Measurements from ENCODE around the gene ZNF428. TPM values are rescaled to one million over a fixed set of nuclear protein-coding genes. Genes with fewer than 3 reads are reported as not detected.

ZNF428 gene
- total and polyA plus RNA-seq, 2 donors from 2014 or later = 44.3 to 95.4 TPM

DNA sequence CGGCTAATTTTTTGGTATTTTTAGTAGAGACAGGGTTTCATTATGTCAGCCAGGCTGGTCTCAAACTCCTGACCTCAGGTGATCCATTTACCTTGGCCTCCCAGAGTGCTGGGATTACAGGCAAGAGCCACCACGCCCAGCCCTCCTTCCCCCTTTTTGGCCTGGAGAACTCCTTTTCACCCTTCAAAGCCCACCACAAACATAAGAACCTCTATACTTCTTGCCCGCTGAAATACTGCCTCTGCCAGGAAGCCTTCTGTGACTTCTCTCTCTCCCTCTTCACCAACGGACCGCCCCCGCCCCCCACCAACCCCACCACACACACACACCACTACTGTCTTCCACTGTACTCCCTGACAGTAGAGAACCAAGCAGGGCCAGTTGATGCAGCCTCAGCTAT, 2.5 kb downstream of the ZNF428 start:
- DNase-seq (no peak), FAIRE-seq (no peak)
- peaks cover 0 to 5% (median 3%) of the 10 kb centered on the region in 3 donors for H3K36me3 ChIP-seq (ENCODE audit: control insufficient read depth in 2 of 3, insufficient read depth in 3 of 3, low read length in 3 of 3)
- TF ChIP-seq, protein P1, sequence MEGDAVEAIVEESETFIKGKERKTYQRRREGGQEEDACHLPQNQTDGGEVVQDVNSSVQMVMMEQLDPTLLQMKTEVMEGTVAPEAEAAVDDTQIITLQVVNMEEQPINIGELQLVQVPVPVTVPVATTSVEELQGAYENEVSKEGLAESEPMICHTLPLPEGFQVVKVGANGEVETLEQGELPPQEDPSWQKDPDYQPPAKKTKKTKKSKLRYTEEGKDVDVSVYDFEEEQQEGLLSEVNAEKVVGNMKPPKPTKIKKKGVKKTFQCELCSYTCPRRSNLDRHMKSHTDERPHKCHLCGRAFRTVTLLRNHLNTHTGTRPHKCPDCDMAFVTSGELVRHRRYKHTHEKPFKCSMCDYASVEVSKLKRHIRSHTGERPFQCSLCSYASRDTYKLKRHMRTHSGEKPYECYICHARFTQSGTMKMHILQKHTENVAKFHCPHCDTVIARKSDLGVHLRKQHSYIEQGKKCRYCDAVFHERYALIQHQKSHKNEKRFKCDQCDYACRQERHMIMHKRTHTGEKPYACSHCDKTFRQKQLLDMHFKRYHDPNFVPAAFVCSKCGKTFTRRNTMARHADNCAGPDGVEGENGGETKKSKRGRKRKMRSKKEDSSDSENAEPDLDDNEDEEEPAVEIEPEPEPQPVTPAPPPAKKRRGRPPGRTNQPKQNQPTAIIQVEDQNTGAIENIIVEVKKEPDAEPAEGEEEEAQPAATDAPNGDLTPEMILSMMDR (IDR thresholded peaks at IDR 0.05; ENCODE audit: borderline replicate concordance, extremely low read depth, insufficient read depth) = no peak
- H3K4me1 ChIP-seq (ENCODE audit: control insufficient read depth in 2 of 3, insufficient read depth in 2 of 3, low read depth in 1 of 3, low read length in 3 of 3) = peaks cover 0 to 7% (median 0%) of the 10 kb centered on the region in 3 donors
- H3K27me3 ChIP-seq (ENCODE audit: control insufficient read depth, insufficient read depth, low read length) = no peaks in the 10 kb centered on the region
- no peak overlapping the region for H3K27ac ChIP-seq (ENCODE audit: low read depth in 2 of 2, low read length in 2 of 2)
- no peaks in the 10 kb centered on the region for H3K9me3 ChIP-seq (ENCODE audit: control insufficient read depth in 2 of 3, insufficient read depth in 1 of 3, low read length in 3 of 3)
- no peak overlapping the region for H3K4me3 ChIP-seq (ENCODE audit: low read length in 3 of 3)
- intact Hi-C loops (cut with DNase I) = no loop called here
- H3K9ac ChIP-seq (ENCODE audit: low read length in 3 of 3) = no peak overlapping the region

DNA sequence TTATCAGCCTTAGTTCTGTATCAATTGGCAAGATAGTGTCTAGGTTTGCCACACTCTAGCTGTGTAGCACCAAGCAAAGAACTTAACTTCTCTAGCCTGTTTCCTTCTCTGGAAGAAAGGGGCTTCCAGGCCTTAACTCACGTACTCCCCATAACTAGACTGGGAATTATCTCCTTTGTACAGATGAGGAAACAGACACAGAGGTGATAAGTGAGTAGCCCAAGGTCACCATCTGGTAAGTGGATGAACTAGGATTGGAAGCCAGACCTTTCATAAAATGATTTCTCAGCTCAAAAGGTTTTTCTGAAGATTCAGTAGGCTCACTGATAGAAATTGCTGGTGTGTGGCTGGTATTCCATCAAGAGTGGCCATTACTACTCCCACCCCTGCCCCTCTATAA, 3.1 kb downstream of the ZNF428 start:
- H3K27ac ChIP-seq (ENCODE audit: low read depth in 2 of 2, low read length in 2 of 2) = no peak overlapping the region
- H3K4me3 ChIP-seq (ENCODE audit: low read length in 3 of 3) = no peak overlapping the region
- FAIRE-seq = no peak
- no peaks in the 10 kb centered on the region for H3K27me3 ChIP-seq (ENCODE audit: control insufficient read depth, insufficient read depth, low read length)
- peaks cover 0 to 9% (median 4%) of the 10 kb centered on the region in 3 donors for H3K36me3 ChIP-seq (ENCODE audit: control insufficient read depth in 2 of 3, insufficient read depth in 3 of 3, low read length in 3 of 3)
- no peak overlapping the region for H3K9ac ChIP-seq (ENCODE audit: low read length in 3 of 3)
- no peaks in the 10 kb centered on the region for H3K9me3 ChIP-seq (ENCODE audit: control insufficient read depth in 2 of 3, insufficient read depth in 1 of 3, low read length in 3 of 3)
- peaks cover 0 to 7% (median 0%) of the 10 kb centered on the region in 3 donors for H3K4me1 ChIP-seq (ENCODE audit: control insufficient read depth in 2 of 3, insufficient read depth in 2 of 3, low read depth in 1 of 3, low read length in 3 of 3)
- intact Hi-C loops (cut with DNase I) = no loop called here
- TF ChIP-seq, protein P1 (IDR thresholded peaks at IDR 0.05; ENCODE audit: borderline replicate concordance, extremely low read depth, insufficient read depth) = no peak
- DNase-seq = no peak

DNA sequence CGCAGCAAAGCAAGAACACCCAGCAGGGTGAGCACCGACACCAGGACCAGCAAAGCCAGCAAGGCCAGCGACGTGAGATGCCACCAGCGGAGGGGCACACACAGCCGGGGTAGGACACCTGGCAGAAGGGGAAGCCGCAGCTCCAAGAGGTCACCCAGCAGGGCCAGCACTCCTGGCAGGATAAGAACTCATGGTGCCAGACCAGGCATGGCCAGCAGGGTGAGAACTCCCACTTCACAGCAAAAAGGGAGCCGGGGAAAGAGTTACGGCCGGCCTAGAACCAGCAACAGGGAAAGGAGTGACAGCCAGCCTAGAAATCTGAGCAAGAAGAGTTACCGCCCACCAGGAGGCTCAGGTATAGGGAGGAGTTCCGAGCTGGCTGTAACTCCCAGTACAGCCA, 7.1 kb downstream of the ZNF428 start:
- Histone ChIP-seq H3K9me3 (ENCODE audit: control insufficient read depth in 2 of 3, insufficient read depth in 1 of 3, low read length in 3 of 3) (no peaks in the 10 kb centered on the region), H3K9ac (ENCODE audit: low read length in 3 of 3) (no peak overlapping the region), H3K4me1 (ENCODE audit: control insufficient read depth in 2 of 3, insufficient read depth in 2 of 3, low read depth in 1 of 3, low read length in 3 of 3) (no peaks in the 10 kb centered on the region), H3K36me3 (ENCODE audit: control insufficient read depth in 2 of 3, insufficient read depth in 3 of 3, low read length in 3 of 3) (peaks cover 0 to 14% (median 4%) of the 10 kb centered on the region in 3 donors), H3K4me3 (ENCODE audit: low read length in 3 of 3) (no peak overlapping the region), H3K27ac (ENCODE audit: low read depth in 2 of 2, low read length in 2 of 2) (no peak overlapping the region), H3K27me3 (ENCODE audit: control insufficient read depth, insufficient read depth, low read length) (no peaks in the 10 kb centered on the region)
- DNase-seq = no peak
- intact Hi-C loops (cut with DNase I) = no loop called here
- TF ChIP-seq, protein P1 (IDR thresholded peaks at IDR 0.05; ENCODE audit: borderline replicate concordance, extremely low read depth, insufficient read depth) = no peak
- FAIRE-seq = no peak

DNA sequence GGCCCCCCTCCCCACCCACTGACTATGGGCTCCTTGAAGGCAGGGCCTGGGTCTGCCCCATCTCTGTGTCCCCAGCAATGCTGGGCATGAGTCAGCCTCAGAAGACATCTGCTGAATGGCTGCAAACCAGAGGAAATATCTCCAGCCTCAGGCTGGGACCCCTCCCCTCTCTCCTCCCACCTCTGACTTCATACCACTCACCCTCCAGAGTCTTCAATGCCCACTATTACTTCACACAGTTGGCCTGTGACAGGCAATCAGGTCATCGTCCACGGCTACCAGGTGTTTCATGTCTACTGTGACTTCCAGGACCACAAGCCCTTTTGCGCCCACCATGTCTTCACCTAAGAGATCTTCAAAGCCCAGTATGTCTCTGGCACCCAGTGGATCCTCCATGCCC, 7.6 kb downstream of the ZNF428 start, which contains the start of gene SRRM5:
Gene SRRM5, plus strand, starts transcription at position 301 of the 400 bp plus-strand sequence. Its CDS starts 34 bp downstream, at position 335.
- intact Hi-C loops (cut with DNase I) = no loop called here
- FAIRE-seq (no peak), DNase-seq (no peak)
- H3K4me3 ChIP-seq (ENCODE audit: low read length in 3 of 3) = no peak within 1 kb of the TSS
- no peaks in the 10 kb centered on the region for H3K27me3 ChIP-seq (ENCODE audit: control insufficient read depth, insufficient read depth, low read length)
- TF ChIP-seq, protein P1 (IDR thresholded peaks at IDR 0.05; ENCODE audit: borderline replicate concordance, extremely low read depth, insufficient read depth) = no peak
- H3K9ac ChIP-seq (ENCODE audit: low read length in 3 of 3) = no peak within 1 kb of the TSS
- no peaks in the 10 kb centered on the region for H3K4me1 ChIP-seq (ENCODE audit: control insufficient read depth in 2 of 3, insufficient read depth in 2 of 3, low read depth in 1 of 3, low read length in 3 of 3)
- H3K9me3 ChIP-seq (ENCODE audit: control insufficient read depth in 2 of 3, insufficient read depth in 1 of 3, low read length in 3 of 3) = no peaks in the 10 kb centered on the region
- peaks cover 0 to 20% (median 6%) of the 10 kb centered on the region in 3 donors for H3K36me3 ChIP-seq (ENCODE audit: control insufficient read depth in 2 of 3, insufficient read depth in 3 of 3, low read length in 3 of 3)
- no peak within 1 kb of the TSS for H3K27ac ChIP-seq (ENCODE audit: low read depth in 2 of 2, low read length in 2 of 2)

Measured in kidney (tissue), 14 donors.